HG03045 (cell line): ENCODE measurements around the gene CGB2.
"Not testable (repeated sequence)": the region's sequence is repeated elsewhere in the genome, so short reads cannot be mapped to it uniquely, and the experiment has no call there.

Source experiments
- ATAC-seq: cut with Tn5 transposase; IDR thresholded peaks from one replicate; pipeline ENCODE4 v1.9.1; 2021; ENCODE audit warnings: mild to moderate bottlenecking, moderate library complexity; ENCODE audit not compliant: unreplicated experiment

CGB2 gene

GRCh38 chr19:49009828-49010227 lies 21.9 kb upstream of the CGB2 start:
- no peak for ATAC-seq

- ATAC-seq: no peak
Observed at GRCh38 chr19:49010453-49010852, 21.2 kb upstream of the CGB2 start.

GRCh38 chr19:49011194-49011593 lies 20.5 kb upstream of the CGB2 start:
- ATAC-seq: no peak

GRCh38 chr19:49014123-49014869 lies 17.4 kb upstream of the CGB2 start:
- ATAC-seq: no peak

GRCh38 chr19:49014870-49015255 lies 16.8 kb upstream of the CGB2 start:
- ATAC-seq: no peak

GRCh38 chr19:49016067-49016839 lies 15.4 kb upstream of the CGB2 start:
- ATAC-seq: no peak

- ATAC-seq: no peak
Observed at GRCh38 chr19:49017041-49017665, 14.5 kb upstream of the CGB2 start, which contains the start of gene LHB. Gene LHB (minus strand): TSS chr19:49017091. CDS start chr19:49017081, 10 bp downstream.

- peak; percentile 61 for ATAC-seq
Observed at GRCh38 chr19:49017666-49018351, 13.9 kb upstream of the CGB2 start.

- ATAC-seq: not testable (repeated sequence)
Observed at GRCh38 chr19:49018388-49019241, 13.1 kb upstream of the CGB2 start.

- ATAC-seq: no peak
Observed at GRCh38 chr19:49019242-49019932, 12.3 kb upstream of the CGB2 start.

GRCh38 chr19:49020342-49020741 lies 11.3 kb upstream of the CGB2 start:
- no peak for ATAC-seq

GRCh38 chr19:49020931-49021895 lies 10.5 kb upstream of the CGB2 start:
- no peak for ATAC-seq

GRCh38 chr19:49022116-49022515 lies 9.6 kb upstream of the CGB2 start:
- ATAC-seq: no peak

- not testable (repeated sequence) for ATAC-seq
Observed at GRCh38 chr19:49024233-49024632, 7.5 kb upstream of the CGB2 start, which contains the start of gene CGB3. Gene CGB3 (minus strand): TSS chr19:49024333. CDS start chr19:49023971, 362 bp downstream.

- ATAC-seq: not testable (repeated sequence)
Observed at GRCh38 chr19:49025088-49025487, 6.6 kb upstream of the CGB2 start.

- not testable (repeated sequence) for ATAC-seq
Observed at GRCh38 chr19:49025599-49025998, 6.1 kb upstream of the CGB2 start.

- not testable (repeated sequence) for ATAC-seq
Observed at GRCh38 chr19:49028686-49029085, 3.0 kb upstream of the CGB2 start.

- ATAC-seq: not testable (repeated sequence)
Observed at GRCh38 chr19:49029749-49030148, 1.9 kb upstream of the CGB2 start.
